Progenitor cell of endocrine pancreas (in vitro differentiated cells): ENCODE results near the gene ZNF425. TPM values are rescaled to one million over a fixed set of nuclear protein-coding genes. Genes with fewer than 3 reads are reported as not detected.

Experiments used
- DNase-seq: peaks from one replicate; pipeline ENCODE4 v3.0.0; 2021; ENCODE audit warnings: low spot score; ENCODE audit not compliant: unreplicated experiment
- H3K27ac Mint-ChIP-seq: 2 replicates; pipeline ENCODE4 v1.8.0; 2021; ENCODE audit warnings: mild to moderate bottlenecking, moderate library complexity, mixed read lengths
- H3K27me3 Mint-ChIP-seq: 2 replicates; pipeline ENCODE4 v1.8.0; 2021; ENCODE audit warnings: mixed read lengths
- H3K36me3 Mint-ChIP-seq: 2 replicates; pipeline ENCODE4 v1.8.0; 2022; ENCODE audit warnings: mixed read lengths; ENCODE audit not compliant: insufficient read depth
- H3K4me1 Mint-ChIP-seq: 2 replicates; pipeline ENCODE4 v1.8.0; 2021; ENCODE audit warnings: low read depth, mixed read lengths
- H3K4me3 Mint-ChIP-seq: 2 replicates; pipeline ENCODE4 v1.8.0; 2021; ENCODE audit warnings: low read depth, mild to moderate bottlenecking, moderate library complexity, mixed read lengths
- H3K9me3 Mint-ChIP-seq: 2 replicates; pipeline ENCODE4 v1.8.0; 2021; ENCODE audit warnings: low read depth, mixed read lengths
- total RNA-seq: library from RNA; stranded (reverse); gene quantifications from 2 replicates; pipeline ENCODE4 v1.2.1, GENCODE V29; 2021
- TF ChIP-seq, protein P1 (sequence below): fragments of 200-600 bp; sonication (generic); IDR thresholded peaks from one replicate; pipeline ENCODE4 v1.5.0; 2021; ENCODE audit warnings: antibody characterized with exemption, mild to moderate bottlenecking; ENCODE audit not compliant: unreplicated experiment

ZNF425 gene
- total RNA-seq, 1 donor from 2014 or later: 5.3 TPM

DNA sequence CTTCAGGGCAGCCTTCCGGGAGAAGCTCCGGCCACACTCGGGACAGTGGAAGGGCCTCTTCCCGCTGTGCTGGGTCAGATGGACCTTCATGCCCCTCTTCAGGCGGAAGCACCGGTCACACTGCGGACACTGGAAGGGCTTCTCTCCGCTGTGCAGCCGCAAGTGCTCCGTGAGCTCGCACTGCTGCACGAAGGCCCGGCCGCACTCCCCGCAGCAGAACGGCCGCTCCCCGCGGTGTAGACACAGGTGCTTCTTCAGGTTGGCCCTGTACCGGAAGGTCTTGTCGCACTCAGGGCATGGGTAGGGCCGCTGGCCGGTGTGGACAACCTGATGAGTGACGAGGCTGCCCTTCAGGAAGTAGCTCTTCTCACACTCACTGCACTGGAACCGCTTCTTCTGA lies 21.4 kb downstream of the ZNF425 start:
- no peak for DNase-seq
- Mint-ChIP-seq H3K4me1 (no peaks in the 10 kb centered on the region), H3K27ac (no peak overlapping the region), H3K36me3 (peaks cover 5% of the 10 kb centered on the region), H3K27me3 (no peaks in the 10 kb centered on the region), H3K4me3 (no peak overlapping the region), H3K9me3 (no peaks in the 10 kb centered on the region)
- TF ChIP-seq, protein P1, sequence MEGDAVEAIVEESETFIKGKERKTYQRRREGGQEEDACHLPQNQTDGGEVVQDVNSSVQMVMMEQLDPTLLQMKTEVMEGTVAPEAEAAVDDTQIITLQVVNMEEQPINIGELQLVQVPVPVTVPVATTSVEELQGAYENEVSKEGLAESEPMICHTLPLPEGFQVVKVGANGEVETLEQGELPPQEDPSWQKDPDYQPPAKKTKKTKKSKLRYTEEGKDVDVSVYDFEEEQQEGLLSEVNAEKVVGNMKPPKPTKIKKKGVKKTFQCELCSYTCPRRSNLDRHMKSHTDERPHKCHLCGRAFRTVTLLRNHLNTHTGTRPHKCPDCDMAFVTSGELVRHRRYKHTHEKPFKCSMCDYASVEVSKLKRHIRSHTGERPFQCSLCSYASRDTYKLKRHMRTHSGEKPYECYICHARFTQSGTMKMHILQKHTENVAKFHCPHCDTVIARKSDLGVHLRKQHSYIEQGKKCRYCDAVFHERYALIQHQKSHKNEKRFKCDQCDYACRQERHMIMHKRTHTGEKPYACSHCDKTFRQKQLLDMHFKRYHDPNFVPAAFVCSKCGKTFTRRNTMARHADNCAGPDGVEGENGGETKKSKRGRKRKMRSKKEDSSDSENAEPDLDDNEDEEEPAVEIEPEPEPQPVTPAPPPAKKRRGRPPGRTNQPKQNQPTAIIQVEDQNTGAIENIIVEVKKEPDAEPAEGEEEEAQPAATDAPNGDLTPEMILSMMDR: no peak

DNA sequence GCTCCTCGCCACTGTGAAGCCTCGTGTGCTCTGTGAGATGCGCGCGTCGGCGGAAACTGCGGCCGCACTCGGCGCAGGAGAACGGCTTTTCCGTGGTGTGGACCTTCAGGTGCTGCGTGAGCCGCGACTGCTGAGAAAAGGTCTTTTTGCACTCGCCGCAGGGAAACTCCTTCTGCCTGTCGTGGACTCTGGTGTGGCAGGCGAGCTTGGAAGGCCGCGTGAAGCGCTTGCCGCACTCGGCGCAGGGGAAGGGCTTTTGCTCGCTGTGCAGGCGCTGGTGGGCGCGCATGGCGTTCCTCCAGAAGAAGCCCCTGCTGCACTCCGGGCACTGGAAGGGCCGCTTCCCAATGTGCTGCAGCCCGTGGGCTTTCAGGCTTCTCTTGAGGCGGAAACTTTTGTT lies 21.9 kb downstream of the ZNF425 start:
- no peaks in the 10 kb centered on the region for H3K9me3 Mint-ChIP-seq

DNA sequence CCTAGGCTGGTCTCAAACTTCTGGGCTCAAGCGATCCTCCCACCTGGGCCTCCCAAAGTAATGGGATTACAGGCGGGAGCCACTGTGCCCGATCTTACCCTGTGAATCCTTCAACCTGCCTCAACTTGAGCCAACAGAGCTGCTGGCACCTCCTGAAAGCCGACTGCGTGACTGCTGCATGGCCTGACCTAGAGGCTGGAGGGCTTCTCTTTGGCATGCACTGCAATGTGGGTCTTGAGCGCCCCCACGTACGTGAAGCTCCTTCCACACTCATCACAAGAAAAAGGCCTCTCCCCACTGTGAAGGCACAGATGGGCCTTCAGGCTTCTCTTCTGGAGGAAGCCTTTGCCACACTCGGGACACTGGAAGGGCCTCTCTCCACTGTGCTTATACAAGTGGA lies 22.7 kb downstream of the ZNF425 start:
- no peaks in the 10 kb centered on the region for H3K27me3 Mint-ChIP-seq
- no peak overlapping the region for H3K4me3 Mint-ChIP-seq
- H3K36me3 Mint-ChIP-seq: peaks cover 5% of the 10 kb centered on the region
- H3K27ac Mint-ChIP-seq: no peak overlapping the region
- TF ChIP-seq, protein P1: no peak
- DNase-seq: no peak
- no peaks in the 10 kb centered on the region for H3K4me1 Mint-ChIP-seq
- no peaks in the 10 kb centered on the region for H3K9me3 Mint-ChIP-seq

More for the DNA sequence above, 21.9 kb downstream of the ZNF425 start:
- H3K27me3 Mint-ChIP-seq: no peaks in the 10 kb centered on the region
- no peak overlapping the region for H3K27ac Mint-ChIP-seq
- no peaks in the 10 kb centered on the region for H3K4me1 Mint-ChIP-seq
- H3K36me3 Mint-ChIP-seq: peaks cover 5% of the 10 kb centered on the region
- no peak overlapping the region for H3K4me3 Mint-ChIP-seq
- no peak for DNase-seq
- TF ChIP-seq, protein P1: no peak

DNA sequence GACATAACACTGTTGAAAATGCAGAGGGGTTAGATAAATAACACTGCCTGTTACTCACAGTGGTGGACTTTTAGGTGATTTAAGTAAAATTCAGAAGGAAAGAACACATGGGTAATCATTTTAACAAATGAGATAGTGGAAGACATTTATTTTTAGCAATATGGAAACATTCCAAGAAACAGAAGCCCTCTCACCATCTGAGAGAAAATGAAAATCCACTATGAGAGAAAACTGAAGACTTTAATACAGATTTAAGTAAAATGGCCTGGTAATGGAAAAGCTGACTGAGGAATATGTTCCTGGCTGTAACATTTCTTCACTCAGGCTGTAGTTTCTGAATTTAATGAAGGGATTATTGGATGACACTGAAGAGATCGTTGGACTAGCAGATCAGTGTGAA lies 23.5 kb downstream of the ZNF425 start:
- Mint-ChIP-seq H3K9me3 (no peaks in the 10 kb centered on the region), H3K4me3 (no peak overlapping the region), H3K27ac (no peak overlapping the region), H3K27me3 (no peaks in the 10 kb centered on the region), H3K4me1 (no peaks in the 10 kb centered on the region), H3K36me3 (peaks cover 5% of the 10 kb centered on the region)
- TF ChIP-seq, protein P1: no peak
- DNase-seq: no peak

DNA sequence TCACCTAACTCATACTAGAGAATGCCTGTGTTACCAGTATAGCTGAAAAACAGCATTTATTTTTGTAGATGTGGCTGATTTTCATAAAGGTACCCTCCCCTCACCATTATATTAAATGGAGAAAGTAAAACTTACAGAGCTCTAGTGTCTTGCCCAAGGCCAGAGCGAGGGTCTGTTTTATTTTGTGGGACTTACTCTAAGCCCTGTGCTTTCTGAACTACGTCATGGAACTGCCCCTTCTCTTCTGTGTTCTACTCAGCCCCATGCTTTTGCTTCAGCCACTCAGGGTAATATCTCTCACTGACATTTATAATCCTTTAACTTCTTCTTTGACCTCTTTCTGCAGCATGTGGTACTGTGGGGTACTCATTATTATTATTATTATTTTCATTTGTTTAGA lies 25.3 kb downstream of the ZNF425 start:
- no peaks in the 10 kb centered on the region for H3K27me3 Mint-ChIP-seq
- H3K4me1 Mint-ChIP-seq: no peaks in the 10 kb centered on the region
- no peak for DNase-seq
- H3K4me3 Mint-ChIP-seq: no peak overlapping the region
- no peaks in the 10 kb centered on the region for H3K9me3 Mint-ChIP-seq
- TF ChIP-seq, protein P1: no peak
- no peak overlapping the region for H3K27ac Mint-ChIP-seq
- H3K36me3 Mint-ChIP-seq: peaks cover 5% of the 10 kb centered on the region
